ENCODE data around the gene PLA2G2C. TPM values are rescaled to one million over a fixed set of nuclear protein-coding genes. Genes with fewer than 3 reads are reported as not detected.
"Not testable (repeated sequence)": the region's sequence is repeated elsewhere in the genome, so short reads cannot be mapped to it uniquely, and the experiment has no call there.

Gene PLA2G2C
- total and polyA plus RNA-seq, 5 donors: 0.02 to 0.31 TPM; not detected in 3

- H3K4me1 ChIP-seq (ENCODE audit: control insufficient read depth, insufficient read depth, low read length): no peaks in the 10 kb centered on the region
- DNase-seq (no peak), ATAC-seq (no peak)
- H3K27ac ChIP-seq (ENCODE audit: low read length): no peak overlapping the region
- no peaks in the 10 kb centered on the region for H3K27me3 ChIP-seq (ENCODE audit: control insufficient read depth, insufficient read depth)
- intact Hi-C loops (cut with DNase I): no loop called here
- 93% methylated on average over 7 of the region's 7 CpGs for WGBS
- no peak overlapping the region for H3K4me3 ChIP-seq (ENCODE audit: low read length)
- H3K9me3 ChIP-seq (ENCODE audit: control insufficient read depth, low read length): no peaks in the 10 kb centered on the region
Observed at GRCh38 chr1:20141466-20141865, 44.9 kb downstream of the PLA2G2C start.

DNA sequence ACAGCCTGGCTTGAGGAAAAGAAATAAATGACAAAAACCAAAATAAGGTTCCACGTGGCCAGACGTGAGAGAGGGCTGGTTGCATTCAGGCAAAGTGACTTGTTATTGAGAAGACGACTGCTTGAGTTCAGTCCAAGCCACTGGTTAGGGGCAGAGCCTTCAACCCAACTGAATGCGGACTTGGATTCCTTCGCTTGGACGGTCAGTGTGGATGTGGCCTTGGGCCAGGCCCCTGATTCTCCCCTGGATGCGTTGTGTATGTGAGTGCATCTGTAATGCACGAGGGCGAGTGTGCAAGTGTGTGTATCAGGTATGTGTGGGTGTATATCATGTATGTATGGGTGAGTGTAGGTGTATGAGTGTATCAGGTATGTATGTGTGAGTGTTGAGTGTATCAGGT is 45.3 kb downstream of the PLA2G2C start:
- no peak overlapping the region for H3K4me3 ChIP-seq (ENCODE audit: low read length)
- ATAC-seq: no peak
- no peak for DNase-seq
- H3K4me1 ChIP-seq (ENCODE audit: control insufficient read depth, insufficient read depth, low read length): no peaks in the 10 kb centered on the region
- H3K27me3 ChIP-seq (ENCODE audit: control insufficient read depth, insufficient read depth): no peaks in the 10 kb centered on the region
- H3K9me3 ChIP-seq (ENCODE audit: control insufficient read depth, low read length): no peaks in the 10 kb centered on the region
- H3K27ac ChIP-seq (ENCODE audit: low read length): no peak overlapping the region
- intact Hi-C loops (cut with DNase I): no loop called here
- 75% methylated on average over 9 of the region's 9 CpGs for WGBS

DNA sequence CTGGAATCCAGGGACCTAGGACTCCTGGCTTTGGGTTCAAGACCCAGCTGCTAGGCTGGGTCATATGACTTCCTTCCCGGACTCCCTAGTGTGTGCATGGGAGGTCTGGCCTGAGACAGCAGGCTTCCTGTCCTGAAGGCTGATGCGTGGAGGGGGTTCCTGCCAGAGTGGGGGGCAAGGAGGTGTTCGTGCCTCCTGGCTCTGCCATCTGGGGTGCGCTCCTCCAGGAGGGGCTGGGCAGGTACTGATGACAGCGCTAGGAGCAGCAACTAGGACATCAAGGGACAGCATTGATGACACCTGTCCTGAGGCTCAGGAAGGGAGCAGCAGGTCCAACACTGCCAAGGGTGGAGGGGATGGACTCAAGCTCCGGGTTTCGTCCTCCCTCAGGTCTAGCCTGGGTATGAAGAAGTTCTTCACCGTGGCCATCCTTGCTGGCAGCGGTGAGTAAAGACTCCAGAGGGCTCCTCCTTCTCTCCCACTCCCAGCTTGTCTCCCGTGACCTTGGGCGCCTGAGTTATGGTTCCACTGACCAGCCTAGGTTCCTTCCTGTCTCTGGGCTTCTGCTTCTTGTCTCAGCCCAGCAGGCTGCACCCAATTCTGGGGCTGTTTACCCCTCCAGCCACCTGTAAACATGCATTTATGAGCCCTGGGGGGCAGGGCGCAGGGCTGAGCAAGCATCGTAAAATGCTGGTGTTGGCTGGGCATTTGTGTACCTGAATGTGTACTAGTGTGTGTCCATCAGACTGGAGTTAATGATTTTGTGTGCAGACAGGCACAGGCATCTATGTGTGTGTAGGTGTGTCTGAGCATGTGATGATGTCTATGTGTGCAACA is 46.3 kb downstream of the PLA2G2C start:
- Histone ChIP-seq H3K27me3 (ENCODE audit: control insufficient read depth, insufficient read depth) (no peaks in the 10 kb centered on the region), H3K27ac (ENCODE audit: low read length) (no peak overlapping the region), H3K4me3 (ENCODE audit: low read length) (no peak overlapping the region), H3K9me3 (ENCODE audit: control insufficient read depth, low read length) (no peaks in the 10 kb centered on the region), H3K4me1 (ENCODE audit: control insufficient read depth, insufficient read depth, low read length) (no peaks in the 10 kb centered on the region)
- WGBS: 81% methylated on average over 13 of the region's 13 CpGs
- DNase-seq: no peak
- no peak for ATAC-seq
- intact Hi-C loops (cut with DNase I): no loop called here

DNA sequence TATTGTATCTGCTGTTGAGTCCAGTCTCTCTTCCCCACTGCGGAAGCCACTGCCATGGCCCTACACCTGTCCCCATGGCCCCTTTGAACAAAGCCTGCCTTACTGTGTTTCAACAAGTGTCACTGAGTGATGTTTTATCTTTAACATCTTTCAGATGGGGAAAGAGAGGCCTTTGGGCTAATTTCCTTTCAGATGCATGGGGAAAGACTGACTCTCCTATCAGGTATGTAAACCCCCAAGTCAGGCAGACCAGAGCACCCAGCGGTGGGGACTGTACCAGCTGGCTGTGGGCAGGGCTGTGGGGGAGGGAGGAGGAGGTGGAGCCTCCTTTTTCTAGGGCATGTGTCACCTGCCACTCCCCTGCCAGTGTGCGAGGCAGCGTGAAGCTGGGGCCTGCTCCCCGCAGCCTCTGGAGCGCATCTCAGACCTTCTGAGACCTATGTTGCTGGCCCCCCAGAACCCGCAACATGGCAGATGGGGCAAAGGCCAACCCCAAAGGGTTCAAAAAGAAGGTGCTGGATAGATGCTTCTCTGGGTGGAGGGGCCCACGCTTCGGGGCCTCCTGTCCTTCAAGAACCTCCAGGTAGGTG is 47.3 kb downstream of the PLA2G2C start, which contains the start of gene PLA2G2F:
Gene PLA2G2F (plus strand): TSS at position 363 of the 590 bp plus-strand sequence. CDS start 105 bp downstream, at position 468.
- no peaks in the 10 kb centered on the region for H3K4me1 ChIP-seq (ENCODE audit: control insufficient read depth, insufficient read depth, low read length)
- intact Hi-C loops (cut with DNase I): no loop called here
- 95% methylated on average over 9 of the region's 9 CpGs for WGBS
- H3K4me3 ChIP-seq (ENCODE audit: low read length): no peak within 1 kb of the TSS
- no peak within 1 kb of the TSS for H3K27ac ChIP-seq (ENCODE audit: low read length)
- DNase-seq: no peak
- no peaks in the 10 kb centered on the region for H3K9me3 ChIP-seq (ENCODE audit: control insufficient read depth, low read length)
- ATAC-seq: no peak
- no peaks in the 10 kb centered on the region for H3K27me3 ChIP-seq (ENCODE audit: control insufficient read depth, insufficient read depth)

DNA sequence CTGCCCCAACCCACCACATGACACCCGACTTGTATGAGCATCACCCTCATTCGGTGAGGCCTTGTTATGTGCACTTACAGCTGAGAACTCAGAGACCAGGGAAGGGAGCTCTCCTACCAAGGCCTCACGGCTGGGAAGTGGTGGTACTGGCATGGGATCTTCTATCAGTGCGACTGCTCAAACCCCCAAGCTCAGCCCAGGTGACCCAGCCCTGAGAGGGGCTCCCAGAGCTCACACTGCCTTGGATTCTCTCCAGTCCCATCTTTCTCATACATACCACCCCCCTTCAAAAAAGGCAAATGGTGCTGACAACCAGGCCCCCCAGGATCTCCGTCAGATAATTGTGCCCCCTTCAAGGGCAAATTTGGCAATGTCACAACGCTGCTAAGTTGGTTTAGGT is 48.0 kb downstream of the PLA2G2C start:
- Histone ChIP-seq H3K27ac (ENCODE audit: low read length) (no peak overlapping the region), H3K4me1 (ENCODE audit: control insufficient read depth, insufficient read depth, low read length) (no peaks in the 10 kb centered on the region), H3K4me3 (ENCODE audit: low read length) (no peak overlapping the region), H3K27me3 (ENCODE audit: control insufficient read depth, insufficient read depth) (no peaks in the 10 kb centered on the region), H3K9me3 (ENCODE audit: control insufficient read depth, low read length) (no peaks in the 10 kb centered on the region)
- DNase-seq (no peak), ATAC-seq (no peak)
- intact Hi-C loops (cut with DNase I): no loop called here
- 91% methylated on average over 6 of the region's 6 CpGs for WGBS

DNA sequence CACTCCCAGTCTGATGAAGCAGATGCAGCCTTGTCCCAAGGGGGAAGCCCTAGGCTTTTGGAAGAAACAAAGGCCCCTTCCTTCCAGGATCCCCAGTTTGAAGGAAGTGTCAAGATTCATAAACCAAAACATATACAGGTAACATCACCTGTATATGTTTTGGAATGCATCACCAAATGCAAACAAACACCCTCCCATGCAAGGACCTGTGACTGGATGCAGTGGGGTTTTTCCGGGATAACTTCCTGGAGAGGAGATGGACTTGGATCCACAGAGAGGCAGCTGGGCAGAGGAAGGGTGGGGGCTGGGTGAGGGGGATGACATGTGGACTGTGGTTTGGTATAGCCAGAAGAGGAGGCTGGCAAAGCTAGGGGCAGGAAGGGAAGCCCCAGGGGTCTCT is 48.7 kb downstream of the PLA2G2C start:
- no peaks in the 10 kb centered on the region for H3K27me3 ChIP-seq (ENCODE audit: control insufficient read depth, insufficient read depth)
- H3K4me1 ChIP-seq (ENCODE audit: control insufficient read depth, insufficient read depth, low read length): no peaks in the 10 kb centered on the region
- WGBS: 73% methylated on average over 1 of the region's 1 CpG
- no peaks in the 10 kb centered on the region for H3K9me3 ChIP-seq (ENCODE audit: control insufficient read depth, low read length)
- DNase-seq (no peak), ATAC-seq (no peak)
- H3K27ac ChIP-seq (ENCODE audit: low read length): no peak overlapping the region
- H3K4me3 ChIP-seq (ENCODE audit: low read length): no peak overlapping the region
- intact Hi-C loops (cut with DNase I): no loop called here

DNA sequence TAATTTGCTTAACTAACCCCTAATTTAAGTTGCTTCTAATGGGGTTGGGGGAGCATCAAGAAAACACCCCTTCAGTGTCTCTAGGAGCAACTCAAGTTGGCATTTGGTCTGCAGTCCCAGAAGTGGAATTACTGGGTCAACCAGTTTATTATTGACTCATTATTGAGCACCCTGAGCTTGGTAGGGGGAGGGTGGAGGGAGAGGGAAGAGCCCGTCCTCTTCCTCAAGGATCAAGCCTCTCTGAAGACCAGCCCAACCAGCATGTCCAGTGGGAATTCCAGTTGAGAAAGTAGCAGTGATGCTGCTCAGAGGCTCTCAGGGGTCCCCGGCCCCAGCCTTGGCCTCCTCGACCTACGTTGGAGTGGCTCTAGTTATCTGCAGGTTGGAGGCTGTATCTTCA is 49.3 kb downstream of the PLA2G2C start:
- ATAC-seq (no peak), DNase-seq (no peak)
- H3K4me3 ChIP-seq (ENCODE audit: low read length): no peak overlapping the region
- intact Hi-C loops (cut with DNase I): no loop called here
- H3K9me3 ChIP-seq (ENCODE audit: control insufficient read depth, low read length): no peaks in the 10 kb centered on the region
- no peaks in the 10 kb centered on the region for H3K4me1 ChIP-seq (ENCODE audit: control insufficient read depth, insufficient read depth, low read length)
- no peak overlapping the region for H3K27ac ChIP-seq (ENCODE audit: low read length)
- 90% methylated on average over 4 of the region's 4 CpGs for whole genome bisulfite sequencing
- H3K27me3 ChIP-seq (ENCODE audit: control insufficient read depth, insufficient read depth): no peaks in the 10 kb centered on the region

GRCh38 chr1:20136249-20136648 is 50.1 kb downstream of the PLA2G2C start:
- no peak overlapping the region for H3K4me3 ChIP-seq (ENCODE audit: low read length)
- DNase-seq (no peak), ATAC-seq (no peak)
- H3K4me1 ChIP-seq (ENCODE audit: control insufficient read depth, insufficient read depth, low read length): no peaks in the 10 kb centered on the region
- H3K27ac ChIP-seq (ENCODE audit: low read length): no peak overlapping the region
- intact Hi-C loops (cut with DNase I): no loop called here
- H3K9me3 ChIP-seq (ENCODE audit: control insufficient read depth, low read length): no peaks in the 10 kb centered on the region
- WGBS: 92% methylated on average over 3 of the region's 3 CpGs
- no peaks in the 10 kb centered on the region for H3K27me3 ChIP-seq (ENCODE audit: control insufficient read depth, insufficient read depth)

GRCh38 chr1:20134995-20135394 is 51.3 kb downstream of the PLA2G2C start:
- Histone ChIP-seq H3K4me1 (ENCODE audit: control insufficient read depth, insufficient read depth, low read length) (no peaks in the 10 kb centered on the region), H3K4me3 (ENCODE audit: low read length) (no peak overlapping the region), H3K27ac (ENCODE audit: low read length) (no peak overlapping the region), H3K9me3 (ENCODE audit: control insufficient read depth, low read length) (no peaks in the 10 kb centered on the region), H3K27me3 (ENCODE audit: control insufficient read depth, insufficient read depth) (no peaks in the 10 kb centered on the region)
- intact Hi-C loops (cut with DNase I): no loop called here
- 84% methylated on average over 3 of the region's 3 CpGs for WGBS
- no peak for ATAC-seq
- DNase-seq: no peak

DNA sequence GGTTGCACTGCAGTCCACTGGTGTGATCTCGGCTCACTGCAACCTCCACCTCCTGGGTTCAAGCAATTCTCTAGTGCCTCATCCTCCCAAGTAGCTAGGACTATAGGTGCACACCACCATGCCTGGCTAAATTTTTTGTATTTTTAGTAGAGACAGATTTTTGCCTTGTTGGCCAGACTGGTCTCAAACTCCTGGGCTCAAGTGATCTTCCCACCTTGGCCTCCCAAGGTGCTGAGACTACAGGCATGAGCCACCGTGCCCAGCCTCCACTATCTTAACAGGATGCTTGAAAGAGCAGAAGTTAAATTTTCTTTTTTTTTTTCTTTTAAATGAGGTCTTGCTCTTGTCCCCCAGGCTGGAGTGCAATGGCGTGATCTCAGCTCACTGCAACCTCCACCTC is 55.8 kb downstream of the PLA2G2C start:
- H3K4me1 ChIP-seq (ENCODE audit: control insufficient read depth, insufficient read depth, low read length); intact Hi-C loops (cut with DNase I); H3K4me3 ChIP-seq (ENCODE audit: low read length); H3K27ac ChIP-seq (ENCODE audit: low read length); ATAC-seq; H3K27me3 ChIP-seq (ENCODE audit: control insufficient read depth, insufficient read depth); DNase-seq; H3K9me3 ChIP-seq (ENCODE audit: control insufficient read depth, low read length): not testable (repeated sequence)
- WGBS: 90% methylated on average over 3 of the region's 3 CpGs

DNA sequence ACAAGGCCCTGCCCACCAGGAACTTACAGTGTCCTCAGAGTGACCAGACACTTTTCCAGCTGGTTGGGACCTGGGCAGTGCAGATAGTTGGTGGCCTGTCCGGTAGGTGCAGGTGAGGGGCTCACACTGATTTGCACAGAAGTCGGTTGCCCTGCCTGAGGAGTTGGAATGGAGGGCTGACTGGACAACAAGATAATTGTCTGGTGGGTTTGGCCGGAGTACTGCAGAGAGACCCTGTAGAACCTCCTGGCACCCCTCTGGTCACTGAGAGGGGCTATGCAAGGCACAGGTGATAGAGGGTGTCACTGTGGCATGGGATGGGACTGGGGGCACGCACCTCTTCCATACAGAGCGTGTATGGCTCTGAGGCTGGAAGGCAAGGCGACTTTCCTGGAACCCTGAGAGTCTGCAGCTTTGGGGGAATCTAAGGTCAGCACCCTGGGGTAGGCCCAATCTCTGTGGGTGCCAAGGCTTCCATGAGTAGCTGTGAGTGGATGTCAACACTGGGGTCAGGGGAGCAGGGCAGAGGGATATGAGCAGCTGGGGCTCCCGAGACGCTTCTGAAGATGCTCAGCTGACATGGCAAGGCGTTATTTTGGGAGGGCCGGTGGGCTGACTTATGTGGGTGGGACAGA is 59.4 kb downstream of the PLA2G2C start:
- Histone ChIP-seq H3K4me1 (ENCODE audit: control insufficient read depth, insufficient read depth, low read length) (peaks cover 2% of the 10 kb centered on the region), H3K9me3 (ENCODE audit: control insufficient read depth, low read length) (no peaks in the 10 kb centered on the region), H3K4me3 (ENCODE audit: low read length) (no peak overlapping the region), H3K27me3 (ENCODE audit: control insufficient read depth, insufficient read depth) (no peaks in the 10 kb centered on the region), H3K27ac (ENCODE audit: low read length) (no peak overlapping the region)
- intact Hi-C loops (cut with DNase I): no loop called here
- ATAC-seq (no peak), DNase-seq (no peak)
- 94% methylated on average over 10 of the region's 10 CpGs for WGBS

Data from right cardiac atrium (tissue), 5 donors.